HepG2 (cell line): ENCODE results near the gene IL6R. TPM values are rescaled to one million over a fixed set of nuclear protein-coding genes. Genes with fewer than 3 reads are reported as not detected.

Source experiments
- CBX1 ChIP-seq: IDR thresholded peaks from one replicate; pipeline ENCODE4 v1.6.1; 2016; ENCODE audit warnings: antibody characterized with exemption, low read depth
- DPF2 ChIP-seq: sonication (generic); formaldehyde crosslinking; IDR thresholded peaks from 2 replicates; pipeline ENCODE4 v1.4.0; 2020; ENCODE audit warnings: mild to moderate bottlenecking, low read depth, missing genetic modification reagents, borderline replicate concordance
- FOSL2 ChIP-seq: sonication (generic); formaldehyde crosslinking; IDR thresholded peaks from 2 replicates; pipeline ENCODE4 v1.4.0; 2020; ENCODE audit warnings: missing genetic modification reagents
- FOXK2 ChIP-seq: fragments of 450-650 bp; IDR thresholded peaks from 2 replicates; pipeline ENCODE4 v1.6.1; 2016
- HDAC1 ChIP-seq: sonication (generic); formaldehyde crosslinking; IDR thresholded peaks from 2 replicates; pipeline ENCODE4 v1.5.1; 2020; ENCODE audit warnings: mild to moderate bottlenecking, missing genetic modification reagents
- HOXA5 ChIP-seq: sonication (generic); formaldehyde crosslinking; IDR thresholded peaks from 2 replicates; pipeline ENCODE4 v1.4.0; 2020; ENCODE audit warnings: missing genetic modification reagents
- IKZF4 ChIP-seq: sonication (generic); formaldehyde crosslinking; IDR thresholded peaks from 2 replicates; pipeline ENCODE4 v1.5.1; 2020; ENCODE audit warnings: borderline replicate concordance, mild to moderate bottlenecking, low read depth, missing genetic modification reagents; ENCODE audit errors: not compliant biosample characterization
- JUN ChIP-seq: sonication (generic); formaldehyde crosslinking; IDR thresholded peaks from 2 replicates; pipeline ENCODE4 v1.4.0; 2020; ENCODE audit warnings: mild to moderate bottlenecking, missing genetic modification reagents
- MAFF ChIP-seq: IDR thresholded peaks from 2 replicates; pipeline ENCODE4 v1.6.1; 2011; ENCODE audit warnings: low read depth, low read length, improper control_type of control experiment
- NONO ChIP-seq, 2 experiments: fragments of 450-650 bp in 1 of 2; sonication (generic) in 1 of 2; formaldehyde crosslinking in 1 of 2; IDR thresholded peaks in 1 of 2; conservative IDR thresholded peaks in 1 of 2; 2 replicates each; pipeline versions ENCODE4 v1.6.1 to v1.8.0; 2017 to 2022; ENCODE audit warnings: mild to moderate bottlenecking in 1 of 2, missing genetic modification reagents in 1 of 2, moderate library complexity in 1 of 2
- SOX13 ChIP-seq, 3 experiments: fragments of 450-650 bp in 1 of 3; sonication (generic) in 1 of 3; formaldehyde crosslinking in 1 of 3; IDR thresholded peaks in 2 of 3; conservative IDR thresholded peaks in 1 of 3; 2 replicates each; pipeline versions ENCODE4 v1.5.0 to v1.6.1; 2016 to 2020; ENCODE audit warnings: antibody characterized with exemption in 1 of 3, mild to moderate bottlenecking in 1 of 3, missing compliant biosample characterization in 1 of 3, missing genetic modification reagents in 1 of 3, moderate library complexity in 1 of 3
- SRF ChIP-seq: IDR thresholded peaks from 2 replicates; pipeline ENCODE4 v1.6.1; 2011; ENCODE audit warnings: mild to moderate bottlenecking, low read depth, low read length, moderate library complexity
- ZNF207 ChIP-seq: fragments of 450-650 bp; IDR thresholded peaks from 2 replicates; pipeline ENCODE4 v1.6.1; 2016; ENCODE audit warnings: antibody characterized with exemption, borderline replicate concordance
- ZNF329 ChIP-seq: sonication (generic); formaldehyde crosslinking; IDR thresholded peaks from 2 replicates; pipeline ENCODE4 v1.9.0; 2021; ENCODE audit warnings: low read depth, mild to moderate bottlenecking, missing genetic modification reagents
- ZNF383 ChIP-seq: sonication (generic); formaldehyde crosslinking; IDR thresholded peaks from 2 replicates; pipeline ENCODE4 v1.4.0; 2020; ENCODE audit warnings: missing genetic modification reagents, mild to moderate bottlenecking, borderline replicate concordance
- ZNF644 ChIP-seq: IDR thresholded peaks from 2 replicates; pipeline ENCODE4 v1.6.1; 2016; ENCODE audit warnings: low read depth
- polyA plus RNA-seq, 8 experiments: library from polyadenylated mRNA; depleted of rRNA in 3 of 8; stranded (reverse) in 7 of 8; unstranded in 1 of 8; fragments of >200 nt; fragmentation: Illumina TruSeq in 4 of 8; extraction: Trizol in 4 of 8; gene quantifications; 2 replicates each; pipeline versions ENCODE4 v1.2.1 to v1.2.3, GENCODE V29; 2011 to 2016; ENCODE audit warnings: low read depth in 4 of 8, missing spikeins in 1 of 8, mixed read lengths in 1 of 8; ENCODE audit not compliant: insufficient read depth in 1 of 8
- total RNA-seq, 5 experiments: library from RNA; depleted of rRNA; stranded (reverse); fragments of >200 nt; fragmentation: Illumina TruSeq; extraction: Trizol; gene quantifications; 2 replicates each; pipeline ENCODE4 v1.2.3, GENCODE V29; 2016; ENCODE audit warnings: low read depth in 1 of 5
- TF ChIP-seq, protein P1 (sequence below): sonication (generic); formaldehyde crosslinking; IDR thresholded peaks from 2 replicates; pipeline ENCODE4 v1.5.0; 2020; ENCODE audit warnings: mild to moderate bottlenecking, missing genetic modification reagents, moderate library complexity
- TF ChIP-seq, protein P2 (sequence below): IDR thresholded peaks from 2 replicates; pipeline ENCODE4 v1.6.1; 2016; ENCODE audit warnings: missing genetic modification reagents, missing compliant biosample characterization
- TF ChIP-seq, protein P3 (sequence below): sonication (generic); formaldehyde crosslinking; IDR thresholded peaks from 2 replicates; pipeline ENCODE4 v1.4.0; 2020; ENCODE audit warnings: missing genetic modification reagents
- TF ChIP-seq, protein P4 (sequence below): sonication (generic); formaldehyde crosslinking; IDR thresholded peaks from 2 replicates; pipeline ENCODE4 v1.5.0; 2020; ENCODE audit warnings: mild to moderate bottlenecking, missing genetic modification reagents, borderline replicate concordance

IL6R gene
- total and polyA plus RNA-seq, 2 of the 13 experiments (the other 11 are each of a cell fraction or from before 2014, with no cell fraction given), result 5.0 to 24.5 TPM

DNA sequence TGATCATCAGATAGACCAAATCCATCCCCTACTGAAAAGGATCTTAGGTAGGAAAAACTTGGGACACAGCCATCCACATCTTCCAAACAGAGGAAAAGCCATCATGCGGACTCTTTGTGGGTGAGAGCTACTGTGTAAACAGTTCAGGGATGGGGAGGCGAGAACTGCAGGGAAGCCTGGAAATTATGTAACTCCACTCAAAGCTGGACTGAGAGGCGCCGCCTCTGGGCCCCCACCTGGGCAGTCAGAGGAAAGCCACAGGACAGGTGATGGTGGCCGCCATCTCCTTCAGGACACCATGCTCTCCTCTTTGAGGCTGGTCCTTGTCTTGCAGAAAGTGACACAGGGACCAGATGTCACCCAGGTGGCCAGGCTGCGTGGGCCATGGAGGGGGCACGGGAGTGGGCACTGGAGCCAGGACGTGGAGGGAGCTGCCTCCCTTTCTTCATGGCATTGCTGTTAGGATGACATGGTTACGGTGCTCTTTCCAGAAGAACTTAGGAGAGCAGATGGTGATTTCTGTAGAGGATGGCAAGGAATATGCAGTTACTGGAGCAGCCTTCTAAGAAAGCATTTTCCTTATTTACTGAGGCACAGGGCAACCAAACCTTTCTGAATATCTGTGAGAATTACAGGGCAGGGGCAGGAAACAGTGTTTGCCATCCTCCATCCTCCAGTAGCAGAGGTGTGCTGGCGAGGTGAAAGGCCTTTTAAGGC, 64.9 kb downstream of the IL6R start (continued):
- TF ChIP-seq JUN (CRISPR knock-in tag) (no peak), HDAC1 (CRISPR knock-in tag) (peak; percentile 17; the same call in 1 of the 2 replicates), FOSL2 (CRISPR knock-in tag) (peak; percentile 40; the same call in 1 of the 2 replicates), IKZF4 (CRISPR knock-in tag) (no peak), CBX1 (no peak), FOXK2 (no peak), ZNF329 (CRISPR knock-in tag) (no peak), ZNF207 (no peak), SOX13 (IDR thresholded peaks at IDR 0.05) (no peak), SOX13 (CRISPR knock-in tag; conservative IDR thresholded peaks at IDR 0.05 in 1 of 2, IDR thresholded peaks at IDR 0.05 in 1 of 2) (peak in 1 of 2 experiments; percentile 36; a peak in 1 of 4 replicates), HOXA5 (no peak), DPF2 (no peak), ZNF383 (no peak), MAFF (no peak), ZNF644 (CRISPR knock-in tag) (peak; percentile 30; the same call in 1 of the 2 replicates), NONO (IDR thresholded peaks at IDR 0.05) (no peak), NONO (CRISPR knock-in tag; conservative IDR thresholded peaks at IDR 0.05) (no peak), SRF (no peak)
- TF ChIP-seq, protein P1, sequence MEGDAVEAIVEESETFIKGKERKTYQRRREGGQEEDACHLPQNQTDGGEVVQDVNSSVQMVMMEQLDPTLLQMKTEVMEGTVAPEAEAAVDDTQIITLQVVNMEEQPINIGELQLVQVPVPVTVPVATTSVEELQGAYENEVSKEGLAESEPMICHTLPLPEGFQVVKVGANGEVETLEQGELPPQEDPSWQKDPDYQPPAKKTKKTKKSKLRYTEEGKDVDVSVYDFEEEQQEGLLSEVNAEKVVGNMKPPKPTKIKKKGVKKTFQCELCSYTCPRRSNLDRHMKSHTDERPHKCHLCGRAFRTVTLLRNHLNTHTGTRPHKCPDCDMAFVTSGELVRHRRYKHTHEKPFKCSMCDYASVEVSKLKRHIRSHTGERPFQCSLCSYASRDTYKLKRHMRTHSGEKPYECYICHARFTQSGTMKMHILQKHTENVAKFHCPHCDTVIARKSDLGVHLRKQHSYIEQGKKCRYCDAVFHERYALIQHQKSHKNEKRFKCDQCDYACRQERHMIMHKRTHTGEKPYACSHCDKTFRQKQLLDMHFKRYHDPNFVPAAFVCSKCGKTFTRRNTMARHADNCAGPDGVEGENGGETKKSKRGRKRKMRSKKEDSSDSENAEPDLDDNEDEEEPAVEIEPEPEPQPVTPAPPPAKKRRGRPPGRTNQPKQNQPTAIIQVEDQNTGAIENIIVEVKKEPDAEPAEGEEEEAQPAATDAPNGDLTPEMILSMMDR, result peak; percentile 68
- TF ChIP-seq, protein P2, sequence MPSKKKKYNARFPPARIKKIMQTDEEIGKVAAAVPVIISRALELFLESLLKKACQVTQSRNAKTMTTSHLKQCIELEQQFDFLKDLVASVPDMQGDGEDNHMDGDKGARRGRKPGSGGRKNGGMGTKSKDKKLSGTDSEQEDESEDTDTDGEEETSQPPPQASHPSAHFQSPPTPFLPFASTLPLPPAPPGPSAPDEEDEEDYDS (CRISPR knock-in tag), result peak; percentile 37; the same call in 1 of the 2 replicates
- TF ChIP-seq, protein P3, sequence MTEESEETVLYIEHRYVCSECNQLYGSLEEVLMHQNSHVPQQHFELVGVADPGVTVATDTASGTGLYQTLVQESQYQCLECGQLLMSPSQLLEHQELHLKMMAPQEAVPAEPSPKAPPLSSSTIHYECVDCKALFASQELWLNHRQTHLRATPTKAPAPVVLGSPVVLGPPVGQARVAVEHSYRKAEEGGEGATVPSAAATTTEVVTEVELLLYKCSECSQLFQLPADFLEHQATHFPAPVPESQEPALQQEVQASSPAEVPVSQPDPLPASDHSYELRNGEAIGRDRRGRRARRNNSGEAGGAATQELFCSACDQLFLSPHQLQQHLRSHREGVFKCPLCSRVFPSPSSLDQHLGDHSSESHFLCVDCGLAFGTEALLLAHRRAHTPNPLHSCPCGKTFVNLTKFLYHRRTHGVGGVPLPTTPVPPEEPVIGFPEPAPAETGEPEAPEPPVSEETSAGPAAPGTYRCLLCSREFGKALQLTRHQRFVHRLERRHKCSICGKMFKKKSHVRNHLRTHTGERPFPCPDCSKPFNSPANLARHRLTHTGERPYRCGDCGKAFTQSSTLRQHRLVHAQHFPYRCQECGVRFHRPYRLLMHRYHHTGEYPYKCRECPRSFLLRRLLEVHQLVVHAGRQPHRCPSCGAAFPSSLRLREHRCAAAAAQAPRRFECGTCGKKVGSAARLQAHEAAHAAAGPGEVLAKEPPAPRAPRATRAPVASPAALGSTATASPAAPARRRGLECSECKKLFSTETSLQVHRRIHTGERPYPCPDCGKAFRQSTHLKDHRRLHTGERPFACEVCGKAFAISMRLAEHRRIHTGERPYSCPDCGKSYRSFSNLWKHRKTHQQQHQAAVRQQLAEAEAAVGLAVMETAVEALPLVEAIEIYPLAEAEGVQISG (CRISPR knock-in tag), result 0 out of 2 replicates have a peak, but pooled peaks have one; percentile 36
- TF ChIP-seq, protein P4, sequence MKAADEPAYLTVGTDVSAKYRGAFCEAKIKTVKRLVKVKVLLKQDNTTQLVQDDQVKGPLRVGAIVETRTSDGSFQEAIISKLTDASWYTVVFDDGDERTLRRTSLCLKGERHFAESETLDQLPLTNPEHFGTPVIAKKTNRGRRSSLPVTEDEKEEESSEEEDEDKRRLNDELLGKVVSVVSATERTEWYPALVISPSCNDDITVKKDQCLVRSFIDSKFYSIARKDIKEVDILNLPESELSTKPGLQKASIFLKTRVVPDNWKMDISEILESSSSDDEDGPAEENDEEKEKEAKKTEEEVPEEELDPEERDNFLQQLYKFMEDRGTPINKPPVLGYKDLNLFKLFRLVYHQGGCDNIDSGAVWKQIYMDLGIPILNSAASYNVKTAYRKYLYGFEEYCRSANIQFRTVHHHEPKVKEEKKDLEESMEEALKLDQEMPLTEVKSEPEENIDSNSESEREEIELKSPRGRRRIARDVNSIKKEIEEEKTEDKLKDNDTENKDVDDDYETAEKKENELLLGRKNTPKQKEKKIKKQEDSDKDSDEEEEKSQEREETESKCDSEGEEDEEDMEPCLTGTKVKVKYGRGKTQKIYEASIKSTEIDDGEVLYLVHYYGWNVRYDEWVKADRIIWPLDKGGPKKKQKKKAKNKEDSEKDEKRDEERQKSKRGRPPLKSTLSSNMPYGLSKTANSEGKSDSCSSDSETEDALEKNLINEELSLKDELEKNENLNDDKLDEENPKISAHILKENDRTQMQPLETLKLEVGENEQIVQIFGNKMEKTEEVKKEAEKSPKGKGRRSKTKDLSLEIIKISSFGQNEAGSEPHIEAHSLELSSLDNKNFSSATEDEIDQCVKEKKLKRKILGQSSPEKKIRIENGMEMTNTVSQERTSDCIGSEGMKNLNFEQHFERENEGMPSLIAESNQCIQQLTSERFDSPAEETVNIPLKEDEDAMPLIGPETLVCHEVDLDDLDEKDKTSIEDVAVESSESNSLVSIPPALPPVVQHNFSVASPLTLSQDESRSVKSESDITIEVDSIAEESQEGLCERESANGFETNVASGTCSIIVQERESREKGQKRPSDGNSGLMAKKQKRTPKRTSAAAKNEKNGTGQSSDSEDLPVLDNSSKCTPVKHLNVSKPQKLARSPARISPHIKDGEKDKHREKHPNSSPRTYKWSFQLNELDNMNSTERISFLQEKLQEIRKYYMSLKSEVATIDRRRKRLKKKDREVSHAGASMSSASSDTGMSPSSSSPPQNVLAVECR, result no peak
